HEK293 (cell line): ENCODE measurements around the gene MRPS27.

Experiments used
- CTCF ChIA-PET: fragments of 350-600 bp; formaldehyde crosslinking; extraction: SDS; loops from one replicate; lab custom pipeline; 2021; ENCODE audit warnings: antibody characterized with exemption; lab: Yijun Ruan, JAX
- POLR2A ChIA-PET: fragments of 300-600 bp; formaldehyde crosslinking; extraction: SDS; loops from one replicate; lab custom pipeline; 2020; ENCODE audit warnings: antibody characterized with exemption, inconsistent platforms; lab: Yijun Ruan, JAX
- H3K27ac ChIP-seq: fragments of 200-500 bp; sonication (Bioruptor generic); 2 replicates; pipeline ENCODE4 v1.5.1; 2014; ENCODE audit warnings: low read depth, low read length, control low read depth, inconsistent platforms; ENCODE audit errors: extremely low read depth
- H3K36me3 ChIP-seq, 2 experiments: fragments of 200-500 bp in 1 of 2; sonication (Bioruptor generic) in 1 of 2; 1 replicate in 1 of 2; 2 replicates in 1 of 2; pipeline ENCODE4 v1.5.1; 2014 to 2017; ENCODE audit warnings: inconsistent platforms in 2 of 2, low read length in 2 of 2; ENCODE audit not compliant: control insufficient read depth in 2 of 2, insufficient read depth in 1 of 2
- H3K4me1 ChIP-seq: fragments of 200-500 bp; sonication (Bioruptor generic); 2 replicates; pipeline ENCODE4 v1.5.1; 2014; ENCODE audit warnings: mild to moderate bottlenecking, low read length, inconsistent platforms; ENCODE audit not compliant: control insufficient read depth, insufficient read depth
- H3K4me3 ChIP-seq: 2 replicates; pipeline ENCODE4 v1.5.1; 2011; ENCODE audit warnings: low read depth, mild to moderate bottlenecking, control low read depth, low read length, moderate library complexity
- H3K9me3 ChIP-seq: fragments of 200-500 bp; sonication (Bioruptor generic); 2 replicates; pipeline ENCODE4 v1.5.1; 2014; ENCODE audit warnings: low read depth, low read length, inconsistent platforms; ENCODE audit not compliant: control insufficient read depth, insufficient read depth
- BCL11A ChIP-seq: fragments of 450-650 bp; formaldehyde crosslinking; IDR thresholded peaks from 2 replicates; pipeline ENCODE4 v1.5.1; 2016; ENCODE audit warnings: low read depth, missing biosample characterization, missing genetic modification characterization
- FEZF1 ChIP-seq: fragments of 450-650 bp; formaldehyde crosslinking; IDR thresholded peaks from 2 replicates; pipeline ENCODE4 v1.5.1; 2016; ENCODE audit warnings: missing biosample characterization, missing genetic modification characterization
- GFI1B ChIP-seq: fragments of 450-650 bp; formaldehyde crosslinking; IDR thresholded peaks from 2 replicates; pipeline ENCODE4 v1.5.1; 2016; ENCODE audit warnings: missing biosample characterization, missing genetic modification characterization
- GLI2 ChIP-seq: fragments of 450-650 bp; formaldehyde crosslinking; IDR thresholded peaks from 2 replicates; pipeline ENCODE4; 2017; ENCODE audit warnings: missing biosample characterization, missing genetic modification characterization, low read depth, borderline replicate concordance
- GLI4 ChIP-seq: fragments of 450-650 bp; formaldehyde crosslinking; IDR thresholded peaks from 2 replicates; pipeline ENCODE4 v1.5.1; 2016; ENCODE audit warnings: missing biosample characterization, missing genetic modification characterization
- GLIS1 ChIP-seq: fragments of 450-650 bp; formaldehyde crosslinking; IDR thresholded peaks from 2 replicates; pipeline ENCODE4 v1.5.1; 2016; ENCODE audit warnings: missing biosample characterization, missing genetic modification characterization
- KLF7 ChIP-seq: fragments of 450-650 bp; formaldehyde crosslinking; IDR thresholded peaks from 2 replicates; pipeline ENCODE4 v1.5.1; 2016; ENCODE audit warnings: missing biosample characterization, missing genetic modification characterization, borderline replicate concordance
- MEIS1 ChIP-seq: sonication (generic); formaldehyde crosslinking; IDR thresholded peaks from 2 replicates; pipeline ENCODE4 v1.8.1; 2022; ENCODE audit warnings: missing genetic modification reagents, mild to moderate bottlenecking, borderline replicate concordance
- PATZ1 ChIP-seq: fragments of 450-650 bp; formaldehyde crosslinking; IDR thresholded peaks from 2 replicates; pipeline ENCODE4 v1.5.1; 2016; ENCODE audit warnings: missing biosample characterization, missing genetic modification characterization
- PRDM6 ChIP-seq: fragments of 450-650 bp; formaldehyde crosslinking; IDR thresholded peaks from 2 replicates; pipeline ENCODE4 v1.5.1; 2017; ENCODE audit warnings: missing biosample characterization, missing genetic modification characterization
- SP3 ChIP-seq: fragments of 450-650 bp; formaldehyde crosslinking; IDR thresholded peaks from 2 replicates; pipeline ENCODE4 v1.5.1; 2016; ENCODE audit warnings: missing biosample characterization, missing genetic modification characterization
- ZBTB44 ChIP-seq: fragments of 450-650 bp; IDR thresholded peaks from 2 replicates; pipeline ENCODE4 v1.5.1; 2018; ENCODE audit warnings: missing biosample characterization, mild to moderate bottlenecking, missing genetic modification characterization
- ZNF140 ChIP-seq: fragments of 450-650 bp; formaldehyde crosslinking; IDR thresholded peaks from 2 replicates; pipeline ENCODE4 v1.5.1; 2016; ENCODE audit warnings: missing biosample characterization, missing genetic modification characterization
- ZNF175 ChIP-seq: fragments of 450-650 bp; formaldehyde crosslinking; IDR thresholded peaks from 2 replicates; pipeline ENCODE4 v1.5.1; 2016; ENCODE audit warnings: missing biosample characterization, missing genetic modification characterization
- ZNF2 ChIP-seq: fragments of 450-650 bp; formaldehyde crosslinking; IDR thresholded peaks from 2 replicates; pipeline ENCODE4 v1.5.1; 2016; ENCODE audit warnings: missing biosample characterization, missing genetic modification characterization
- ZNF223 ChIP-seq: fragments of 450-650 bp; formaldehyde crosslinking; IDR thresholded peaks from 2 replicates; pipeline ENCODE4 v1.5.1; 2016; ENCODE audit warnings: missing biosample characterization, missing genetic modification characterization
- ZNF26 ChIP-seq: fragments of 450-650 bp; formaldehyde crosslinking; IDR thresholded peaks from 2 replicates; pipeline ENCODE4 v1.5.1; 2016; ENCODE audit warnings: missing biosample characterization, missing genetic modification characterization
- ZNF280D ChIP-seq: fragments of 450-650 bp; formaldehyde crosslinking; IDR thresholded peaks from 2 replicates; pipeline ENCODE4 v1.5.1; 2016; ENCODE audit warnings: missing biosample characterization, missing genetic modification characterization
- ZNF362 ChIP-seq: fragments of 450-650 bp; formaldehyde crosslinking; IDR thresholded peaks from 2 replicates; pipeline ENCODE4 v1.5.1; 2016; ENCODE audit warnings: missing biosample characterization, missing genetic modification characterization
- ZNF404 ChIP-seq: fragments of 450-650 bp; formaldehyde crosslinking; IDR thresholded peaks from 2 replicates; pipeline ENCODE4 v1.5.1; 2017; ENCODE audit warnings: missing biosample characterization, missing genetic modification characterization
- ZNF555 ChIP-seq: fragments of 450-650 bp; formaldehyde crosslinking; conservative IDR thresholded peaks from 2 replicates; pipeline ENCODE4 v1.5.1; 2017; ENCODE audit warnings: missing biosample characterization, mild to moderate bottlenecking, missing genetic modification characterization, inconsistent platforms
- ZNF791 ChIP-seq: fragments of 450-650 bp; formaldehyde crosslinking; IDR thresholded peaks from 2 replicates; pipeline ENCODE4 v1.5.1; 2016; ENCODE audit warnings: missing biosample characterization, missing genetic modification characterization
- ZNF843 ChIP-seq: fragments of 450-650 bp; formaldehyde crosslinking; IDR thresholded peaks from 2 replicates; pipeline ENCODE4 v1.5.1; 2016; ENCODE audit warnings: missing biosample characterization, missing genetic modification characterization
- ZXDB ChIP-seq: fragments of 450-650 bp; formaldehyde crosslinking; IDR thresholded peaks from 2 replicates; pipeline ENCODE4 v1.5.1; 2016; ENCODE audit warnings: missing biosample characterization, missing genetic modification characterization

MRPS27 gene

GRCh38 chr5:72268260-72268659, 51.8 kb downstream of the MRPS27 start:
- Histone ChIP-seq H3K9me3 (no peaks in the 10 kb centered on the region), H3K4me3 (no peak overlapping the region), H3K4me1 (peaks cover 45% of the 10 kb centered on the region), H3K36me3 (no peaks in the 10 kb centered on the region; a peak in 1 of 3 replicates), H3K27ac (peak overlapping the region; percentile 38; the same call in 1 of the 2 replicates)
- ChIA-PET CTCF (interaction anchor here (0.5 to 2.6 kb wide), 16 partner anchors 9 to 265 kb away, joined by 3 to 18 read pairs (median 4); no protein-coding TSS in a partner anchor), POLR2A (no interaction called here)
- TF ChIP-seq ZNF223 (tag by site-specific recombination) (no peak), ZNF555 (tag by site-specific recombination) (no peak)

- Histone ChIP-seq H3K36me3 (no peaks in the 10 kb centered on the region), H3K4me1 (peaks cover 45% of the 10 kb centered on the region), H3K4me3 (no peak overlapping the region), H3K9me3 (no peaks in the 10 kb centered on the region), H3K27ac (no peak overlapping the region)
- ChIA-PET POLR2A (no interaction called here), CTCF (interaction anchor here (0.6 to 2.6 kb wide), 5 partner anchors 14 to 496 kb away, joined by 3 to 18 read pairs (median 5); no protein-coding TSS in a partner anchor)
- TF ChIP-seq GLI4 (tag by site-specific recombination) (no peak), ZXDB (tag by site-specific recombination) (peak; percentile 33; the same call in 1 of the 2 replicates), GLI2 (no peak), ZNF362 (tag by site-specific recombination) (0 out of 2 replicates have a peak, but pooled peaks have one; percentile 35), ZNF280D (tag by site-specific recombination) (no peak), KLF7 (tag by site-specific recombination) (no peak), GLIS1 (tag by site-specific recombination) (peak; percentile 55), SP3 (tag by site-specific recombination) (no peak), ZNF791 (tag by site-specific recombination) (no peak), FEZF1 (tag by site-specific recombination) (0 out of 2 replicates have a peak, but pooled peaks have one; percentile 10), ZNF843 (tag by site-specific recombination) (peak; percentile 28; the same call in 1 of the 2 replicates), BCL11A (tag by site-specific recombination) (0 out of 2 replicates have a peak, but pooled peaks have one; percentile 14), PATZ1 (tag by site-specific recombination) (no peak), ZNF404 (tag by site-specific recombination) (no peak), ZNF26 (tag by site-specific recombination) (no peak), ZNF140 (tag by site-specific recombination) (no peak), ZNF2 (tag by site-specific recombination) (no peak), ZNF175 (tag by site-specific recombination) (no peak), MEIS1 (CRISPR knock-in tag) (no peak), GFI1B (tag by site-specific recombination) (peak; percentile 30; the same call in 1 of the 2 replicates), ZBTB44 (tag by site-specific recombination) (0 out of 2 replicates have a peak, but pooled peaks have one; percentile 16), PRDM6 (tag by site-specific recombination) (peak; percentile 73)
Observed at GRCh38 chr5:72267685-72268084, 52.4 kb downstream of the MRPS27 start.
